Measurements from ENCODE around the gene EXOC6B. TPM values are rescaled to one million over a fixed set of nuclear protein-coding genes. Genes with fewer than 3 reads are reported as not detected.

The EXOC6B gene
- total RNA-seq, 1 experiment from 2014 or later = 34.3 TPM

Other genes starting within 250 kb of the EXOC6B start
- 33.6 and 53.1 TPM in 2 replicates for gene SPR, start 61.4 kb upstream of the EXOC6B start, total RNA-seq (2021)
- not detected in 2 replicates for gene EMX1, start 91.5 kb upstream of the EXOC6B start, total RNA-seq (2021)
- gene SFXN5, start 245.7 kb upstream of the EXOC6B start, total RNA-seq (2021) = 12.5 and 15.2 TPM in 2 replicates